Epidermal melanocyte (primary cell): ENCODE measurements around the gene PAK3.

Experiments
- DNase-seq: peaks from one replicate; pipeline ENCODE4 v3.0.0; 2011; ENCODE audit warnings: low spot score; ENCODE audit not compliant: insufficient read length

PAK3 gene

DNA sequence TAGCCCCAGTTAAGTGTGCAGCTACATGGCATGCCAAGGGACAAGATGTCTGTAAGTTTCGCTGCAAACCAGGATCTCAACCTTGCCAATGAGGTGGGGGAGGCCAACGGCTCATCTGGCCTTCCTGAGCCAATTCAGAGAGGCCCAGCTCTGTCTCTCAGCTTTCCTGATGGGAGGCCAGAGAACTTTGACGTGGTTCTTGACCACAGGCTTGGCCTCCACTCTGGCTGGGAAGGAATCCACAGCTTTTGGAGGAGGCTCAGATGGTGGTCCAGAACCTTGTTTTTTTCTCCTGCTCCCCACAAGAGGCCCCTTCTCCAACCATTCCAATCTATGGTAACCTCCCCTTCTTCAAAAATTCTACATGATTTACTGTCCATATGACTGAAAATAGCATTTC, 164.5 kb downstream of the PAK3 start:
- DNase-seq = no peak

DNA sequence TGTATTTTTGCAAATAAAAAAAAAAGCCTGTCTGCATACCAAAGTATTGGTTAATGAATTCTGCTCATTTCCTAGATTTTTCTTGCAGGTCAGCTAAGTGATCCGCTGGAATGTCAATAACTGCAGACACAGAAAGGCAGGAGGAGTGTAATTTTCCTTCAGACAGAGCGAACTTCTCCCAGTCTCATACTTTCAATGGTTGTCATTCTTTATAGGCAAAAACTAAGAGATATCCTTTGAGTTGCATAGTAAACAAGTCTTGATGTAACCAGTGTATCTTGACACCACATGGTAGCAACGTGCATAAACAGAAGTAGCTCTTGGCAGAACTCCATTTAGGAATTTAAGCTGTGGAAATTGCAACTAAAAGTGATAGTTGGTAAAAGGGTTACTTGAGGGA, 166.1 kb downstream of the PAK3 start:
- DNase-seq = no peak

DNA sequence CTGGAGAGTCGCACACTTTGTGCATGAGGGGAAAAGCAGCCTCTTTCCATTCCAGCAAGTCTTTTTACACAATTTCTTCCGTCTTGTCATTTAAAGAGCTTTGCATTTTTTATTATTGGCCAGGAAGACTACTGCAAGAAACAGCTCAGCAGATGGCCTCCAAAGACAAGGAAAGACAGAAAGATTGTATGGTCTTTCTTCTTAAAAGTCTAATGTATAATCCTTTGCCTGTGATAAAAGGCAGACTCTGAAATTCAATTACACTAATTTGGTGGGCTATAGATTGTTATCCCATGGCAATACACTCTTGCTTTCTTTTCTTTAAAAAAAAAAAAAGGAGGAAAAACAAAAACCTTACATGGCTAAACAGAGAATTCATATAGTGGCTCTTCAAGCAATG, 168.4 kb downstream of the PAK3 start:
- DNase-seq = no peak

DNA sequence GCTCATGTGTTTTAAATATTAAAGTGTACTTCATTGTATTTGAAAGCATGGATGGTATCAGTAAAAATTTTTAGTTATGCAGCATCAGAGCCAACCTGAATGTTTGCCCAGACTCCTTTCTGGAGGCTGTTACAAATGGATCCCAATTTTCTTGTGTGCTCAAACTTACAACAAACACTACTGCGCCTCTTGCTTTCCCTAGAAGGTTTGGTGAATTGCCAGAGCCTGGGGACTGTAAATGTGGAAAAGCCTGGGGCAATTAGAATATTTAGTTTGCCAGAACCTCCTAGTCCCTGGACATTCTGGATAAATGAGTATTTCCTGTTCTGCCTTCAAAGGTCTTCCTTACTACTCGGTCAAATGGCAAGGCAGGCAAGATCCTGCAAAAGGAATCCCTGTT, 169.5 kb downstream of the PAK3 start:
- DNase-seq = no peak

DNA sequence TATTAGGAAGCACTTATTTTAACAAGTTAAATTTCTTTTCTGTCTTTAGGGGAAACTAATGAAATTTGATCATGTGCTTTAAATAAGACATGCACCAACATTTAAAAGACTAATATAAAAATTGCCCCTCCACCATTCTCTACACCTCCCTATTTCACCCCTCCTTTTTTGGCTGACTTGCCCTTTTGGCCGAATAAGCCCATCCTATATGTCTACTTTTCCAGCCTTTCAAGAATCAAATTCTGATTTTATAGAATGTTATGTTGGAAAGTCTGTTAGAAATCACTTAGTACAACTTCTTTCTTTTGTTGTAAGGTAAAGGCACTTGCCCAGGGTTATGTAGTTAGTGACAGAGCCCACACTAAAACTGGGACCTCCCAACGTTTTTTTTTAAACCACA, 172.5 kb downstream of the PAK3 start:
- DNase-seq = no peak

DNA sequence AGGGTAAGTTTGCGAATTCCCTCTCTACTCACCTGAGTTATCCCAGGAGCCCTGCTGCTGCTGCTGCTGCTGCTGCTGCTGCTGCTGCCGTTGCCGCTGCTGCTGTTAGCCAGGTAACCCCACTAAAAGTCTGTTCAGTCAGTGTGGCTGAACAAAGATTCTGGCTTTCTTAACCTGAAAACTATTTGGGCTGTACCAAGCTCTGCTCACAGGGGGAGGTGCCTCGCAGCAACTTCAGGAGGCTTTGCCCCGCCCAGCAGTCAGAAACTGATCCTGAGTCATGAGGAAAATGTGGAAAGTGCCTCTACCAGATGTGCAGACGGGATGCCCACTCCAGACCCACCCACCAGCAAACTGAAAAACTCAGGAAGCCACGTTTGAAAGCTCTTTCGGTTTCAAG, 174.3 kb downstream of the PAK3 start, which contains the start of gene CAPN6:
Gene CAPN6 (minus strand): TSS at position 145 of the 400 bp plus-strand sequence. CDS start 6,547 bp downstream, outside the sequence.
- no peak for DNase-seq
